Psoas muscle (tissue), 8 donors: ENCODE data around the gene SLC13A5. TPM values are rescaled to one million over a fixed set of nuclear protein-coding genes. Genes with fewer than 3 reads are reported as not detected.
A peak's percentile ranks its signal among the peaks of the same experiment; 100 is the strongest.

Experiments used
- ATAC-seq, 4 donors: fragments of 200-7000 bp; cut with Tn5 transposase; one replicate each; pipeline ENCODE4 v1.9.1; 2020; ENCODE audit warnings: moderate library complexity in 3 of 4, mild to moderate bottlenecking in 2 of 4
- DNase-seq, 2 donors: peaks; one replicate each; pipeline ENCODE4 v3.0.0-alpha.2; 2020
- H3K27ac ChIP-seq: fragments of 200-600 bp; one replicate; pipeline ENCODE4 v1.8.0; 2022
- H3K27me3 ChIP-seq, 3 donors: fragments of 200-600 bp in 1 of 3; one replicate each; pipeline versions ENCODE4 v1.6.1 to v1.8.0; 2013 to 2022; ENCODE audit warnings: low read length in 2 of 3, mild to moderate bottlenecking in 2 of 3, moderate library complexity in 1 of 3; ENCODE audit not compliant: insufficient read depth in 3 of 3
- H3K36me3 ChIP-seq, 2 donors: fragments of 200-600 bp in 1 of 2; one replicate each; pipeline versions ENCODE4 v1.6.1 to v1.8.0; 2013 to 2022; ENCODE audit warnings: low read depth in 1 of 2, mild to moderate bottlenecking in 1 of 2, moderate library complexity in 1 of 2; ENCODE audit not compliant: insufficient read depth in 1 of 2
- H3K4me1 ChIP-seq: fragments of 200-600 bp; one replicate; pipeline ENCODE4 v1.8.0; 2022
- H3K4me3 ChIP-seq: fragments of 200-600 bp; one replicate; pipeline ENCODE4 v1.8.0; 2022; ENCODE audit warnings: mild to moderate bottlenecking
- H3K9me3 ChIP-seq: fragments of 200-600 bp; one replicate; pipeline ENCODE4 v1.8.0; 2022
- CTCF ChIP-seq: fragments of 200-600 bp; IDR thresholded peaks from one replicate; pipeline ENCODE4 v1.8.0; 2022; ENCODE audit warnings: antibody characterized with exemption
- WGBS, 3 donors: extraction: QIAGEN DNeasy Blood & Tissue Kit; methylation state at CpG; one replicate each; pipeline versions ENCODE4 v1.1.6 to v1.1.7; 2013; 5-methylcytosine and 5-hydroxymethylcytosine counted together
- intact Hi-C, 2 donors: fragments of 100-400 bp; cut with DNase I; formaldehyde crosslinking; loops; one replicate each; pipeline versions ENCODE4 v1.11.0 to v1.14.2; 2022
- polyA plus RNA-seq, 3 donors: library from polyadenylated mRNA; stranded (reverse); fragments of 200-250 nt; gene quantifications; one replicate each; pipeline ENCODE4 v1.2.3, GENCODE V29; 2013
- total RNA-seq, 4 donors: library from RNA; stranded (reverse); fragmentation: NEBNext Ultra II Directional in 2 of 4; extraction: Animal tissue kit (Norgen Biotek cat#: 25700) in 2 of 4; gene quantifications; one replicate each; pipeline versions ENCODE4 v1.2.1 to v1.2.4, GENCODE V29; 2021 to 2023
- donor health status: healthy with polysubstance abuse.
- donor health status: DM: no; HTN: no; CAD: no; lungs with moderate emphysema.
- donor health status: Bipolar disorder and iron deficiency.
- donor health status: healthy.
- donor health status: DM: yes; HTN: yes; CAD: no.
- donor health status: DM: no; HTN: no; CAD: no.
- donor health status: DM: no; HTN: no; CAD: no.
- donor health status: DM: yes; HTN: yes; CAD: no.

The SLC13A5 gene
- total and polyA plus RNA-seq, 7 donors, result 0.01 to 0.17 (median 0.03) TPM; not detected in 4

DNA sequence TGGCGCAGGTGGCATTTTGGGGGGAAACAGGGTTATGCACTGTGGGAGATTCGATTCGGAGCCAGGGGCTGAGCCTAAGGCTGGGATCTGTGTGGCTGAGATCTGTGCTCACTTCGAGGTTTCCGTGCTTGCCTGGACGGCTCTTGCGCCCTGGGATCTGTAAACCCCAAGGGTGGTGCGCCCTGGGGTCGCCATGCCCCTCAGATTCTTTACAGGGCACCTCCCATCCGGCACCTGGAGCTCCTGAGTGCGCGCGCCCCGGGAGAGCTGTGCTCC is 377 bp downstream of the SLC13A5 start:
- H3K9me3 ChIP-seq, result peaks cover 6% of the 10 kb centered on the region
- no peaks in the 10 kb centered on the region for H3K36me3 ChIP-seq
- intact Hi-C loops, result no loop called here
- ATAC-seq (no peak), DNase-seq (no peak)
- peaks cover 0 to 56% (median 11%) of the 10 kb centered on the region in 3 donors for H3K27me3 ChIP-seq
- WGBS, 3 donors, result 10 to 17% (median 11%) methylated on average over 11 to 14 of the region's 14 CpGs
- TF ChIP-seq CTCF, result no peak
- no peaks in the 10 kb centered on the region for H3K4me1 ChIP-seq
- H3K27ac ChIP-seq, result no peak overlapping the region
- peak overlapping the region; percentile 56 for H3K4me3 ChIP-seq

GRCh38 chr17:6712058-6712853 is 913 bp downstream of the SLC13A5 start:
- no peaks in the 10 kb centered on the region for H3K36me3 ChIP-seq
- WGBS, 3 donors, result 36 to 39% (median 36%) methylated on average over 11 of the region's 11 CpGs
- H3K4me3 ChIP-seq, result peak overlapping the region; percentile 56
- intact Hi-C loops, result no loop called here
- no peaks in the 10 kb centered on the region for H3K4me1 ChIP-seq
- TF ChIP-seq CTCF, result no peak
- peaks cover 0 to 56% (median 11%) of the 10 kb centered on the region in 3 donors for H3K27me3 ChIP-seq
- peaks cover 6% of the 10 kb centered on the region for H3K9me3 ChIP-seq
- no peak overlapping the region for H3K27ac ChIP-seq
- ATAC-seq, result no peak
- DNase-seq, result no peak

DNA sequence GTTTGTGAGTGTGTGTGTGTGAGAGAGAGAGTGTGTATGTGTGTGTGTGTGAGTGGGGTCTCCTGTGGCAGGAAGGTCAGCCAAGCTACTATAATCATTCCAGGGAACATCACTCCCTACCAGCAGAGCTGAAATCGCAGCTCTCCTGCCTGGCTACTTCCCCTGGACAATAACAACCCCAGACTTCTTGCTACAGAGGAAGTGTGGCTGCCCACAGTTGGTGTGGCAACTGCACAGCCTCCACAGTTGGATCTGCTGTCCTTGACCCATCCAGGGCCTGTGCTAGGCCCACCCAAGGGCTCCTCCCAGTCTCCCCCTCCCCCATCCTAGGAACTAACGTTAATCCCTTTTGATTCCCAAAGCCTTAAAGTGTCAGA is 1.5 kb downstream of the SLC13A5 start:
- Histone ChIP-seq H3K4me3 (no peak overlapping the region), H3K27me3 (peaks cover 0 to 56% (median 11%) of the 10 kb centered on the region in 3 donors), H3K9me3 (peaks cover 6% of the 10 kb centered on the region), H3K36me3 (no peaks in the 10 kb centered on the region), H3K4me1 (no peaks in the 10 kb centered on the region), H3K27ac (no peak overlapping the region)
- WGBS, 3 donors, result 34 to 53% (median 47%) methylated on average over 2 of the region's 2 CpGs
- no peak for DNase-seq
- TF ChIP-seq CTCF, result no peak
- no peak for ATAC-seq
- intact Hi-C loops, result no loop called here

DNA sequence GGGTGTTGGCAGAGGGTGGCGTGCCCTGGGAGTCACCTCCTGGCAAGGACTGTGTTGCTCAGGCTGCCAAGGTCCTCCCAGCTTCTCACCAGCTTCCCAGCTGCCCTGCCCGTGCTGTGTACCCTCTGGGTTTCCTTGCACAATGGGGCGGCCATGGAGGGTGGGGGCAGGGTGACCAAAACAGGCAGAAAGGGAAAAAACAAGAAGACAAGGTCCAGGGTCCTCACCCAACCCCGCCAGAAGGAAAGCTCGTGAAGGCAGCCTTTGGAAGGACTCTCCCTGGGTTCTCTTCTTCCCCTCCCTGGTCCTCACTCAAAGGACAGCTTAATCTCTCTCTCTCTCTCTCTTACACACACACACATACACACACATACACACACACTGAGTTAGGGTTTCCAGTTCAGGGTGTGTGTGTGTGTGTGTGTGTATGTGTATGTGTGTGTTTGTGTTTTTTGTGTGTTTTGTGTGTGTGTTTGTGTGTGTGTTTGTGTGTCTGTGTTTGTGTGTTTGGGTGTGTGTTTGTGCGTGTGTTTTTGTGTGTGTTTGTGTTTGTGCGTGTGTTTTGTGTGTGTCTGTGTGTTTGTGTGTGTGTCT is 2.0 kb downstream of the SLC13A5 start:
- intact Hi-C loops, result no loop called here
- H3K36me3 ChIP-seq, result no peaks in the 10 kb centered on the region
- H3K4me3 ChIP-seq, result no peak overlapping the region
- H3K27me3 ChIP-seq, result peaks cover 0 to 56% (median 11%) of the 10 kb centered on the region in 3 donors
- no peaks in the 10 kb centered on the region for H3K4me1 ChIP-seq
- WGBS, 3 donors, result 49 to 55% (median 50%) methylated on average over 7 of the region's 7 CpGs
- TF ChIP-seq CTCF, result no peak
- peaks cover 6% of the 10 kb centered on the region for H3K9me3 ChIP-seq
- DNase-seq (no peak), ATAC-seq (peak in 1 of 4 donors; percentile 57)
- no peak overlapping the region for H3K27ac ChIP-seq
